Measurements from ENCODE around the gene KCNJ1.

The KCNJ1 gene

DNA sequence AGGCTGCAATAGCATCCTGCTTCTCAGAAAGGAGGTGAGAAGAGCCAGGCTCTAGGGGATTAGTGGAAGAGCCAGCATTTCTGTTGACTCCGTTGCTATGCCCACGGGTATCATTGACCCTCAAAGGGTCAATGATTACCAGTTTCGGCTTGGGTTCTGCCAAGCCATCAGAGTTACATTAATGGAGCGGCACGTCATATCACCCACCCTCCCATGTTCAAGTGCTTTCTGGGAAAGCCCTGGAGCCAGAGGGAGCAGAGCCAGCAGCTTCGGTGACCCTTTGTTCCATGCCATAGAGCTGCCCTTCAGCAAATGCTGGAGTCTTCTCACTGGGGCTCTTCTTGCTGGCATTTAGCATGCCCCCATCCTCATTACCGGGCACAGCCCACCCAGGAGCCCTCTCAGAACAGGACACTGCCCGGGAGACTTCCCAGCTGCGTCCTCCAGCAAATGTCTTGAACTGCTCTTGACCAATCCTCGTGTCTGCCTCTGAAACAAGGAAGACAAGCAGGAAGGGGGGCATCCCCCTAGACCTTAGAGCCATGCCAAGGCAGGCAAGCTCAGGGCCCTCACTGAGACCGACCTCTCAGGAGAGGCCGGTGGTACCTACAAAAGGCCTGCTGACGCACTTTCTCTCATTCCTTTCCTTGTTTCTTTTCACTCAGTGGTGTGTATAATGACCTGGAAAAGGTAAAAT, 14.6 kb downstream of the KCNJ1 start:
- no peak for DNase-seq (ENCODE audit: low read depth, low spot score)

DNA sequence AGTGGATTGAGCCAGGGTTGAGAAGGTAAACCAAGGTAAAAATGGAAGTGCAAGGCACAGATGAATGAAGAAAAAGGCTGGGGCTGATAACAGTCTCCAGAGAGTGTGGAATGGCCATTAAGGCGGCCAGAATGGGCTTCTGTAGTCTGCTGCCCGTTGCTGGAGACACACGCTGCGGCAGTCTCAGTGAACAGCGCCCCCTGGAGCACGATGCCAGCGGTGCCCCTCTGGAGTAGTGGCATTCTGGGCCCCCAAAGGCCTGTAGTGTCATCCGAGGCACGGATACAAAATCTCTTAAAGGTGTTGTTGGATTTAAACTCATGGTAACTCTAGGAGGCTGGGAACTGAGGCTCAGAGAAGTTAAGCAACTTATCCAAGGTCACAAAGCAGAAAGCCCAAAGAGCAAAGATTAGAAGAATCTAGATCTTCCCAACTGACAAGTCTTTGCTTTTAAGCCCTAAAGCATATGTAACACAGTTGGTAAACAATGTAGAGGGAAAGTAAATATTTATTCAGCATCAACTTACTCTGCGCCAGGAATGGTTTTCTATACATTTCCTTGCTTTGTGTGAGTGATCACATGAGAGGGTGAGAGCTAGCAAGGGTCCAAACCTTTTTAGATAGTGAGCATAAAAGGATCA, 18.2 kb downstream of the KCNJ1 start:
- peak; percentile 85 for DNase-seq (ENCODE audit: low read depth, low spot score)

DNA sequence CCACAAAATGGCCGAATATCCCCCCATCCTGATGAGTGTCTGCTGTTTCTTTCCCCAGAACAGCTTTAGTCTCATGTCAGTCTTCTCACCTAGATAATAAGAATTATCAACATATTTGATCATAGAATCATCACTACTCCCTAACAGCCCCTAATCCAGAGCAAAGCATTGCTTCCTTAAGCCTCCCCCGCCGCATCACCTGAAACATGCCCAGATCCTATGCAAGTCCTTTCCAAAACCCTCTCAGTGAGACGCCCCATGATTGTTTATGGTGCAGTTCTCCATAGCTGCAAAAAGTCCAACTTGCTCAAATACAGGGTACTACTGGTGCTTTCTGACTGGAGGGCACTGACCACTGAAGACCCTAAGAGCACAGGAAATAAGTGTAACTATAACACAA, 20.1 kb downstream of the KCNJ1 start:
- no peak for DNase-seq (ENCODE audit: low read depth, low spot score)

DNA sequence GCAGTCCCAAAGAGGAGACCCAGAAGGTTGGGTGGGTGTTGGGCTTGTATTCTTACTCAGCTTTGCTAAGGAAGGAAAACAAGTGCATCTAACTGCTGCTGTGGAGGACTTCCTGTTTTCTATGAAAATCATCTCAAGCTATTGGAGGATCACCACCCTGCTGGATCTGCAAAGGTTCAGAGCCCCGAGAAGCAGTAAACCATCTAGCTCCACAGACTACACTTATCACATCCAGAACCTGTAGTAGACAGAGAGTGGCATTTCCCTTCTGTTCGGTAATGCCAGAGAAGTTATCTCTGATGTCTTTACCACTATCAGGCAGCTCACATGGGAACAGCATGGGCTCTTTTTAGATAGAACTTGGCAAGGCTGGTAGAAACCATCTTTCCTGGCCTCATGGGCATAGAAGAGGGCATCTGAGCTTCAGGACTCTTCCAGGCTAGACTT, 21.7 kb downstream of the KCNJ1 start:
- DNase-seq (ENCODE audit: low read depth, low spot score): no peak

DNA sequence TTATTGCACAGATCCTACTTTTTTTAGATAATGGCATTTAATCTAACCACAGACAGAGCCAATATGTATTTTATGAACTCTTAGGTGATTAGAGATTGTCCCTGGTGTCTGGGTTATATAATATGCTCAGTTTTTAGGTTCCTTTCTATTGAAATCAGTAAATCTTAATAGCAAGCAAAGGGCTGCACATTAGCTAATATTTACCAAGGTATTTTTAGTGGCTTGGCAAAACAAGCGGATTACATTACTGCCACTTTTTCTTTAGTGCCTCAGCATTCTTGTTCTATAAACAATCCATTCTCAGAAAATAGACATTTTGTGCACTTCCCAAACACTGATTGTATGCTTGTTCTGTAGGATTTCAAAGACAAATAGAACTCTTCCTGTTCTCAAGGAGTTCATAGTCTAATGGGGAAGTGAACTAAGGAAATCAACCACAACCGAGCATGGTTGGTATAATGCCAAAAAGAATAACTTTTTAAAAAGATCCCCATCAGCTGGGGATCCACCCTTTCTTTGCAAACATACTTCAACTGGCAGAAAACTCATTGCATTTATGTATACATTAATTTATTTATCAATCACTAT, 23.8 kb downstream of the KCNJ1 start:
- no peak for DNase-seq (ENCODE audit: low read depth, low spot score)

DNA sequence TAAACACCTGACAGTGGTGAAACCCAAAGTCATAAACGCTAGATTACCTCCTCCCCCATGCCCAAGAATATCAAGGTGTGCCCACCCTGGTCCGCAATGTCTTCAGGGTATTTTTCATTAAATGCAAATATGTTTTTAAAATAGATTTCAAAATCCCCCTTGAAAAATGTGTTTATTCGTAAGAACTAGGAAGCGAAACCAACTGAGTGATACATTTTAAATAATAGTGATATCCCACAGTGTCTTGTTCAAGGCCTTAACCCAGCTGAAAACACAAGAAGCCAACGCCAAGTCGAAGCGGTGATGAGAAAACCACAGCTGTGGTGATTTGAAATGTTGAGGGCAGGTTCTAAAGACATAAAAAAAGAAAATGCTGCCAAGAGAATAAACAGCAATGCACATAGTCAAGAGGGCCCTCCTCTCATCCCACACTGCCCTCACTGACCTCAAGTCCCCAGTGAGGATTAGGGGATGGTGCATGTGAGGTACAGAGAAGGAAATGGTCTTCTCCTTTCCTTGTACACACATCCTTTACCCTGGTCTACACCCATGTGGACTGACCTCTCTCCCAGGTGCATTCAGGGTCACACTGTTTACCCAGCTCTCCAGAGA, 25.5 kb downstream of the KCNJ1 start:
- DNase-seq (ENCODE audit: low read depth, low spot score): no peak

DNA sequence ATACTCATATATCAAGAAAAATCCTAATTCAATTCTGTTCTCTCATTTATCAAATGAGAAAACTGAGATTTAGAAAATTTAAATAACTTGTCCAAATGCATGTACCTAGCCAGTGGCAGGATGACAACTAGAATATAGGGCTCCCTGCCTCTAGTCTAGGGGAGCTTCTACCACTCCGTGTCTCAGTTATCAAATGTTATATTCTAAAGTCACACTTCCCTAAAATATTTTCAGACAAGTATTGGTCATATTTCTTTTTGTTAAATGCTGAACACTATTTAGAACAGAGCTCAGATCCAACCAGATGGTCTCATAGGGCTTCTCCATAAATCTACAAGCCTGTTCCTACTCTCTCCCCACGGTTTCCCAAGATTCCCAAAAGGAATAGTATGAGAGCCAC, 26.3 kb downstream of the KCNJ1 start:
- no peak for DNase-seq (ENCODE audit: low read depth, low spot score)

DNA sequence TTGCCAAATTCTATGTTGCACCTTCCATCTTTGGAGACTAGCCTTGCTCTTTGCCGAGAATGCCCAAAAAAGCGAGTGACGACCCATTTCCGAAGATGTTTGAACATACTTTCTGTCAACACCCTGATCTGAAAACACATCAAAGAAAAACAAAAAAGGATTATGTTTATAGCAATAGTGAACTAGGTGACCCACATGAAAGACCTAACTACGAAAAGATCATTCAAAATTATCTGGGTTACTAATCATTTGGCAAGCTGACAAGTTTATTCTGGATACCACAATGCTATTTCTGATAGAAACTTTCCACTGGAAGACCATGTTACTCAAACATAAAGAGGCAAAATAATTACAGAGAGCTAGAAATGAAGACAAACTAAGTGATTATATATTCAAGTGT, 27.0 kb downstream of the KCNJ1 start:
- no peak for DNase-seq (ENCODE audit: low read depth, low spot score)

DNA sequence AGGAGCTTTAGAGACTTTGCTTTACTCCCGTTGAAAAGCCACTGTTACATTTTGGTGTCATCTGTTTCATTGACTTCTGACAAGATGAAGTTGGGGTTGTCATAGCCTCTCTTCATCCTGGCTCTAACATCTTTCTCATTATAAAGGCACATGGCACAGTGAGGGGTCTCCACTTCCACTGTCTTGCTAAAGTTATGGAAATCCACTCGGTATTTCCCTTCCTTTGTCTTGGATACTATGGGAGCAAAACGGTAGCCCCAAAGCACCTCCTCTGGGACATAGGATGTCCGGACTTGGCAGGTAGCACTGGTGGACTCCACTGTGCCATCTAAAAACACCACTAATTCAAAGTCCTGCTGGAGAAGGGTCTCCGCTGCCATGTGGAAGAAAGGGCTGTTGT, 28.0 kb downstream of the KCNJ1 start:
- DNase-seq (ENCODE audit: low read depth, low spot score): no peak

DNA sequence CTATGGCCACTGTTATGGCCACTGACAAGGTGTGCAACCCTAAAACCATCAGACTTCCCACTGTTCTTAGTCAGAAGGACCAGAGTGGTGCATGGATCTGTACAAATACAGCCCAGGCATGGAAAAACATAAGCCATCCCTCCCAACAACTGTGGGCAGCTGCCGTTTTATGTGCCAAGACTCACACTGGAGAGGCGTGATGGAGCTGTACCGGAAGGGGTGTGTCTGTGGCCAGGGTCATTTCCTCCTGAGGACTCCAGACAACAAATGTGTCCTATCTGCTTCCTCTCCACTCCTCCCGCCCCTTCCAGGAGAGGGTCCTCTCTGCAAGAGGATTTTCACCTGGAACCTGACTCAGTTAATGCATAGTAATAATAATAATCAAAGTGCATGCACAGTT, 29.5 kb downstream of the KCNJ1 start:
- no peak for DNase-seq (ENCODE audit: low read depth, low spot score)

DNA sequence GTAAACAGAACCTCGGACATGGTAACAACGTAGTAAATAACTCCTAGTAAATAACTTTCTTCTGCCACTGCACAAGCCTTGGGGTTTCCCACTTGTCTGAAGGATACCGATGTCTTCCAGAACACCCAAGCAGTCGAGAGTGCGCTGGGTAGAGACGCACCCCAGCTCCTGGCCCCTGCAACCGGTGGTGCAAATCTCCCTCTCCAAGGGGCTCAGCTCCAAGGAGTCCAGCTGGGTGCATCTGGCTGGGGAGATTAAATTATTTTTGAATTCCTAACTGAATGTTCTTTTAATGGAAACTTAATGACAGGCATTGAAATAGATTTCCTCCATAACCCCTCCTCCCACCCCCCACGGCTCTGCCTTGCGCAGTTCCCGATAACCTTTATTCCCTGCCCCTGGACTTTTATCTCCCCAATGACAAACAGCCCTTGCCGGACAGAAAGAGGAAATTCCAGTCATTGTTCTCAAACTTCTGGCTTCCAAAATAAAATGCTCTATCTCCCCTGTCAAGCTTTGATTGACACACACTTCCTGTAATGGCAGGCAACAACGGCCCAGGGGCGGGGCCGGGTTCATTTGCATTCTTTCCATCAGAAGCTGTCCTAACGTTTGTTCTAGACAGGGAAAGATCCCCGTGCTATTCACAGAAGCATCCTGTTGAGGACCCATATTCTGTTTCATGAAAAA, 31.2 kb downstream of the KCNJ1 start:
- peak; percentile 75 for DNase-seq (ENCODE audit: low read depth, low spot score)

DNA sequence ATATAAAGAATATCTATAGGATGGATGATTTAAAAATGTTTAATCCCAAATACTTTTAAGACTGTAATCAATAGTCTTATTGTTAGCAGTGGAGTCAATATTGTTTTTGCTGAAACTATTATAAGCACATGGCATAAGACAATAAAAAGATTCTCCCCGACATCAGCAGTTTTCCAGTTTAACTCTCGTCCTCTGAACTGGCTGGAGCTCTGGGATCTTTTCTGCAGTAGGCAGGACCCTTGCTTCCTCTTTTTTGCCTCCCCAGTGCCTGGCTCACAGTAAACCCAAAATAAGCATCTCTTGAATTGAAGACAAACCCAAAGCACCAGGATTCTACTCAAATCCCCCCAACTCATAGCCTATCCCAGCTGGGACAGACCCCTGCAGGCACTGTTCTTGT, 32.9 kb downstream of the KCNJ1 start:
- DNase-seq (ENCODE audit: low read depth, low spot score): no peak

DNA sequence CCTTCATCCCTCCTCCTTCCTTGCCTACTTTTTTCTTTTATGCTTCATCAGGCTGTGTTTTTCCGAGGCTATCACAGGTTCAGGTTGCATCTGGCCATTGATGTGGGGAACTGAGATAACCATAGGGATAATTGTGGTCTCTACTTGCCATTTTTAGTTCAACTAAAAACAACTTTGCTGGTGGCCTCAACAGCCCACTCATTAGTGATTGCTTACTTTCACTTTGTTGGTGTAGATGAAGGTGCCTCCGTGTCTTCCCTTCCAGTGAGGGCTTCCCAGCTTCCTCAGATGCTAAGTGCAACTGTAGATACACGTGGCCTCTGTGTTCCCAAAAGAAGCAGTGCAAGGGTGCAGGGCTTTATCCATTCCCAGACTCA, 35.0 kb downstream of the KCNJ1 start:
- DNase-seq (ENCODE audit: low read depth, low spot score): no peak

DNA sequence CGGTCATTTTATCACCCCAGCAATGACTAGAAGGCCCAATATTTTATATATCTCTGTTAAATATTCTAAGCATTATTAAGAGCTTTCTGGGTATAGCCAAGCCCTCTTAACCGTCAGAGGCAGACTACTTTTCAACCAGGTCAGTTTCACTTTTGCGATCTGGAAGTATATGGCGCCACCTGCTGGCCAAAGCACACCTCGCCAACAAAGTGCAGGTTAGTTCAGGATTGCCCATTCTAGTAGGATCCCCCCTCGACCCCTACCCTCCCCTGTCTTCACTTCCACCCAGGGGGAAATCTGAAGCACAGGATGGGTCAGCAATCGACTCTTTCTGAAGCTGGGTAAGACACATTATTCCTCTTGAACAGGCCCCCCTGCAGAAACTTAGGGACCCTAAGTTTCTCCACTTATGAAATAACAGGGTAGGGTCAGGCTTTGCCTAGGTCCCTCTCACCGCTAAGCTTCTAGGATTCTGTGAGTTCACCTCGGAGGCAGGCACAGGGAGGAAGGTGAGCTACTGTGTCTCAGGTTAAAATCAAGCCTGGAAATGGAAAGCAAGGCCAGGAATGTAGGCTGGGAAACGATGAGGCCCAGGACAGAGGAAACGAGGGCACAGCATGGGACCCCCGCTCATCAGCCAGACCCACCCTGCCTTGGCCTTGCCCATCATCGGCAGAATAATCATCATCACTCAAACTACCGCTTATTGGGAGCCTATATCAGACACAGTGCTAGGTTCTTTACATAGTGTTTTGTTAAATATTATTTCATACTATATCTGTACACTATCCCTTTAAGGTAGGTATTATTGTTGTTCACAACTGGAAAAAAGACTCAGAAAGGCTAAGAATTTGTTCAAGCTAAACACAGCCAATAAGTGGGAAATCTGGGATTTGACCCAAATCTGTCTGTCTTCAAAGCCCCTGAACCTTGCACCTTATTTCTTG, 35.6 kb downstream of the KCNJ1 start:
- DNase-seq (ENCODE audit: low read depth, low spot score): peak; percentile 89

DNA sequence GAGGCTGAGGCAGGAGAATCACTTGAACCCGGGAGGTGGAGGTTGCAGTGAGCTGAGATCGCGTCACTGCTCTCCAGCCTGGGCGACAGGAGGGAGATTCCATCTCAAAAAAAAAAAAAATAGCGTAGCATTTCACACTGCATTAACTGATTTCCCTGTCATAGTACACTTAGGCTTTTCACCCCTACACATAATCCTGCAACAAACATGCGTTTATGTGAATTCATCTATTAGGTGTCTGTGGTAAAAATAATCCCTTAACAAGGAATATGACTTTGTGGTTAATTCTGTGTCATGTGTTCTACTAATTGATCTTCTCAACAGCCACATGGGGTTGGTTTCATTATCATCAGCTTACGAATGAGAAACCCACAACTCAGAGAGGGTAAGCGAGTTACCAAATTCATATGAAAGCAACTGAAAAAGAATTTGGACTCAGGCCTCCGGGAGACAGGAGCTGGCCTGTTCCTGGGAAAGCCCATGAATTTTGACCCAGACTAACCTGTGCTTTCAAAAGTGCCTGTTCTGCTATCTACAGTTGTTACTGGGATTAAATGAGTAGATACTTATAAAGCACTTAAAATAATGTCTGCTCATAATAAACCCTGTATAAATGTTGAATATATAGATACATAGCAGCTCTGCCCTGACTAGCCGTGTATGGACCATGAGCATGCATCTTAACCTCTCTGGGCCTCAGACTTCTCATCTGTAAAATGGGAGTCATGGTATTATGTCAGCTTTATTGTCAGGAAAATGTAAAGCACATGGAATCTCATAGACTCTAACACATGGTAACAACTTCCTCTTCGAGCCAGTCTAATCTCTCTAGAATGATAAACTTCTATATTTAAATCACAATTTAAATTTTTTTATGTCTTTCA, 36.6 kb downstream of the KCNJ1 start:
- DNase-seq (ENCODE audit: low read depth, low spot score): no peak

DNA sequence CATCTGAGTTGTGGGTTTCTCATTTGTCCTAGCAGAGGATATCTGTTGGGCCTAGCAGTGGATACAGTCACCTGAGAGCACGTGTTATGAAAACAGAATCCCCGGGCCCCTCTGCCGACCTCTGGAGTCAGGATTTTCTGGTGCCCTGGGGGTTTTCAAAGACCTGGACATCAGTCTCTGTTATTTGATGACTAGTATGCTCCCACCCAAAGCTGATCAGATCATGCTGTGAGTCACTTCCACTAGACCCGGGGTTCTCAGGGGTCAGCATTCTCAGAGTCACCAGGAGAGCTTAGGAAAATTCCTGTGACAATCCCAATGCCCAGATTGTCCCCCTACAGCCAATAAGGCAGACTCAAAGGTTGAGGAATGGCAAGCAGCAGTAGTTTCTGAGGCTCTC, 38.7 kb downstream of the KCNJ1 start:
- DNase-seq (ENCODE audit: low read depth, low spot score): no peak

DNA sequence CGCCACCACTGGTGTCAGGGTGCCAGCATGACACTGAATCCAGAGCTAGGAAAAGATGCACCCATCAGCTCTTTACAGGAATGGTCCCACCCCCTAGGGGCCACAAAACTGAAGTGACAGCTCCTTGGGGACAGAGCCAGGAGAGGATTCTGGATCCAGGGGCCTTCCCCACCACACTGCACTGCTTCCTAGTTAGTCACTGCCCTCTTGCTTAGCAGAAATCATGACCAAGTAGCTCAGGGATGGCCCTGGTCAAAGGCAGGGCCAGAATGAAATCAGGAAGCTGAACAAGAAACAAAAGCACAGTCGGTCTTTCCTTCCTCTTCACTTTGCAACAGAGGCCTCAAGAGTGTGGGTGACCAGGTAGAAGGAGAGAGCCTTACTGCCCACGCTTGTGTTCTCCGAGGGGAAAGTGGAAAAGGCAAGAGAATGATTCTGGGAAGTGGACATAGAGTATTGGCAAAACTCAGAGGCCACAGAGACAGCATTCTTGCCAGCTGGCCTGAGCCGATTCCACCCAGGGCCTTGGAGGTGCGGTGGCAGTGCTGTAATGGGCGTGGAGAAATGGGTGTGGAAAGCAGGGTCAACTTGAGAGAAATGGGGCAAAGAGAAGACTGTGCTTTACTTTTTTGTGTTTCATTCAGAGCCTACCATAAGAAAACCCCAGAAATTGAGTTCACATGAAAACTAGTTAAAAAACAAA, 39.8 kb downstream of the KCNJ1 start:
- no peak for DNase-seq (ENCODE audit: low read depth, low spot score)

DNA sequence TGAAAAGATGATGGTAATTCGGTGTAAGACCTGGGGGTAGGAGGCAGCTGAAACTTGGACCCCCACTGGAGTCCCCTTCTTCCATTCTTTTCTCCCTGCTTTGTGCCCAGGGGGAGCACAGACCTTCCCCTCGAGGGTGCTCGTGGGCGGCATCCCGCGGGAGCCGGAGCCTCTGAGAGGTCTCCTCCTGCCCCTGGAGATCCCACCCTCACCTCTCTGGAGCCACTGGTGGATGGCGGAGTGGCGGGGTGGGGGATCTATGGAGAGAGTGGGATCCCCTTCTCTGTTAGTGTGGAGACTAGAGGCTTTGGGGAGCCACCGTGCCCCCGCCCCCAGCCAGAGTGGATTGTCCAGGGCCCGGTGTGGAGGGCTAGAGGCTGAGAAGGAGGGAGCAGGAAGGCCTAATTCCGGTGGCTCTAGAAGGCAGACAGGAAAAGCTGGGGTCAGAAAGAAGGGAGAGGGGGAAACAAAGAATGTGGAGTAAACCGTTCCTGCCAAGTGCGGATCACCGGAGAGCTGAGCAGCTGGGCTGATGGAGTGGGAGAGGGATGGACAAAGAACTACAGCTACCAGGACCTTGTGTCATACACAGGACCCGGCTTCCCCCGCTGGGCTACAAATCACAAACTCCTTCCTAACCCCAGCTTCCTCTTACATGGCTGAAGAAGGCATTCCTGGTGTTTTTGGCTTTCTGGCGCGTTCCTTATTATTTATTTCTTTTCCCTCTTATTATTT, 41.9 kb downstream of the KCNJ1 start:
- no peak for DNase-seq (ENCODE audit: low read depth, low spot score)

Data from ELF-1 (cell line).